Measurements from ENCODE around the gene NELFE. TPM values are rescaled to one million over a fixed set of nuclear protein-coding genes. Genes with fewer than 3 reads are reported as not detected.
"Not testable (repeated sequence)": the region's sequence is repeated elsewhere in the genome, so short reads cannot be mapped to it uniquely, and the experiment has no call there.

Gene NELFE, protein sequence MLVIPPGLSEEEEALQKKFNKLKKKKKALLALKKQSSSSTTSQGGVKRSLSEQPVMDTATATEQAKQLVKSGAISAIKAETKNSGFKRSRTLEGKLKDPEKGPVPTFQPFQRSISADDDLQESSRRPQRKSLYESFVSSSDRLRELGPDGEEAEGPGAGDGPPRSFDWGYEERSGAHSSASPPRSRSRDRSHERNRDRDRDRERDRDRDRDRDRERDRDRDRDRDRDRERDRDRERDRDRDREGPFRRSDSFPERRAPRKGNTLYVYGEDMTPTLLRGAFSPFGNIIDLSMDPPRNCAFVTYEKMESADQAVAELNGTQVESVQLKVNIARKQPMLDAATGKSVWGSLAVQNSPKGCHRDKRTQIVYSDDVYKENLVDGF
- total RNA-seq (2014; rRNA removed; shearing (Covaris generic); ENCODE audit: low replicate concordance) = 293 and 348 TPM in 2 replicates

DNA sequence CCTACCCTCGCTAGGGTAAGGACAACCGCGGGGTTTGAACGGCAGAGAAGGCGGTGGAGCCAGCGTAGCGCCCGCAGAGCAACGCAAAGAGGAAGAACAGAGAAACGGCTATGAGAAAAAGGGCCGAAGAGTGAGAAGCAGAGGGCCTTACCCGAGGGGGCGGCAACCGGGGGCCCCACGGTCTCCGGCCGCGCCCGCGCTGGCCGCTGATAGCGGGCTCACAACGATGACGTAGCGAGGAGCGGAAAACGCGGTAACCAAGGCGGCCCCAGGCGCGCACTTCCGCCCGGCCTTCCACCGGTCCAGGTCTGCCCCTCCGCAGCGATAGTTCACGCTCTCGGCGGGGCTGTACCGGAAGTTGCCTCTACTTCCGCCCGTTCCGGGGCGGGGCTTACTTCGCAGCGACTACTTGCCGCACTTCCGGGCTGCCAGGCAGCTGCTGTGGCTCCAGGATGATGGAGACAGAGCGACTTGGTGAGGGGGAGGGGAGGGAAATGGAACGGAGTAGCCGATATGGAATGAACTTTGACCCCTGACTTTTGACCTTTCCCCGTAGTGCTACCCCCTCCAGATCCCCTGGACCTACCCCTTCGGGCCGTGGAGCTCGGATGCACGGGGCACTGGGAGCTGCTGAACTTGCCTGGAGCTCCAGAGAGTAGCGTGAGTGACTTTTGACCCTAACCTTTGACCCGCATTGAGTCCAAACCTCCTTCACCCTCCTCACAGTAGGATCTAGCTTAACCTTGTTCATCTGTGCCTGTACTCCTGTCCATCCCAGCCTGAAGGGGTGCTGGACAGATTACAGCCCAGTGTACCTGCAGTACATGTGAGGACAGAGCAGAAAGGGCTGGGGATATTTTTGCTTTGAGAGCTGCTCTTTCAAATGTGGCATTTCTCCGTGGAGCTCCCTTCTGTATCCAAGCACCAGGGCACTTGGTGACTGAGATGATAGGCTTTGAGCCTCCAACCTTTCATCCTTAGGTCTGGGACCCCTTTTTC is at the start of gene NELFE, which contains the start of gene SKIC2:
TSS of gene NELFE (minus strand) at position 231 of the 999 bp plus-strand sequence. CDS start 525 bp downstream, outside the sequence.
TSS of gene SKIC2 (plus strand) at position 435 of the 999 bp plus-strand sequence. CDS start at position 453, 18 bp downstream.
- peak; percentile 98 for DNase-seq (ENCODE audit: low read depth)
- in situ Hi-C loops (cut with HindIII; ENCODE audit: low pct_unique_long_range_greater_than_20kb, low sequenced_read_pairs) = no loop called here

DNA sequence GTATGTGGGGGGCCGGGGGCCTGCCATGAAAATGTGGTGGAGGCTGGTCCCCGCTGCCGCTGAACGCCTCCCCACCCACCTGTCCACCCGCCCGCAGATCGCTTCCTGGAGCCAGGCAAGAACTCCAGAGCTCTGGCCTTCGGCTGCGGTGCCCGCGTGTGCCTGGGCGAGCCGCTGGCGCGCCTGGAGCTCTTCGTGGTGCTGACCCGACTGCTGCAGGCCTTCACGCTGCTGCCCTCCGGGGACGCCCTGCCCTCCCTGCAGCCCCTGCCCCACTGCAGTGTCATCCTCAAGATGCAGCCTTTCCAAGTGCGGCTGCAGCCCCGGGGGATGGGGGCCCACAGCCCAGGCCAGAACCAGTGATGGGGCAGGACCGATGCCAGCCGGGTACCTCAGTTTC is 49.3 kb upstream of the NELFE start:
- DNase-seq (ENCODE audit: low read depth); in situ Hi-C loops (cut with HindIII; ENCODE audit: low pct_unique_long_range_greater_than_20kb, low sequenced_read_pairs): not testable (repeated sequence)

DNA sequence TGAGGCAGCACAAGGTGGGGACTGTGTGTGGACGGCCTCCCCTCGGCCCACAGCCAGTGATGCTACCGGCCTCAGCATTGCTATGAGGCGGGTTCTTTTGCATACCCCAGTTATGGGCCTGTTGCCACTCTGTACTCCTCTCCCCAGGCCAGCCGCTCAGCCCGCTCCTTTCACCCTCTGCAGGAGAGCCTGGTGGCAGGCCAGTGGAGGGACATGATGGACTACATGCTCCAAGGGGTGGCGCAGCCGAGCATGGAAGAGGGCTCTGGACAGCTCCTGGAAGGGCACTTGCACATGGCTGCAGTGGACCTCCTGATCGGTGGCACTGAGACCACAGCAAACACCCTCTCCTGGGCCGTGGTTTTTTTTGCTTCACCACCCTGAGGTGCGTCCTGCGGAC is 48.3 kb upstream of the NELFE start:
- in situ Hi-C loops (cut with HindIII; ENCODE audit: low pct_unique_long_range_greater_than_20kb, low sequenced_read_pairs); DNase-seq (ENCODE audit: low read depth): not testable (repeated sequence)

DNA sequence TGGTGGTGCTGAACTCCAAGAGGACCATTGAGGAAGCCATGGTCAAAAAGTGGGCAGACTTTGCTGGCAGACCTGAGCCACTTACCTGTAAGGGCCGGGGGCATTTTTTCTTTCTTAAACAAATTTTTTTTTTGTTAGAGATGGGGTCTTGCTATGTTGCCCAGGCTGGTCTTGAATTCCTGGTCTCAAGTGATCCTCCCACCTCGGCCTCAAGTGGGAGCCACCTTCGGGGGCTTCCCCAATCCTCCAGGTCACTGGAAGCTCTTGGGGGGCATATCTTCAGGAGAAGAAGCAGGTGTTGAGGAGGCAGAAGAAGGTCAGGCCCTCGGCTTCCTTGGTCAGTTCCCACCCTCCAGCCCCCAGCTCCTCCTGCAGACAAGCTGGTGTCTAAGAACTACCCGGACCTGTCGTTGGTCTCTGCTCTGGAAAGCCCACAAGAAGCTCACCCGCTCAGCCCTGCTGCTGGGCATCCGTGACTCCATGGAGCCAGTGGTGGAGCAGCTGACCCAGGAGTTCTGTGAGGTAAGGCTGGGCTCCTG is 47.3 kb upstream of the NELFE start:
- DNase-seq (ENCODE audit: low read depth); in situ Hi-C loops (cut with HindIII; ENCODE audit: low pct_unique_long_range_greater_than_20kb, low sequenced_read_pairs): not testable (repeated sequence)

DNA sequence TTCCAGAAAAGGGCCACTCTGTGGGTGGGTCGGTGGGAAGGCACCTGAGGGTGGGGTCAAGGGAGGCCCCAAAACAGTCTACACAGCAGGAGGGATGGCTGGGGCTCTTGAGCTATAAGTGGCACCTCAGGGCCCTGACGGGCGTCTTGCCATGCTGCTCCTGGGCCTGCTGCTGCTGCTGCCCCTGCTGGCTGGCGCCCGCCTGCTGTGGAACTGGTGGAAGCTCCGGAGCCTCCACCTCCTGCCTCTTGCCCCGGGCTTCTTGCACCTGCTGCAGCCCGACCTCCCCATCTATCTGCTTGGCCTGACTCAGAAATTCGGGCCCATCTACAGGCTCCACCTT is 46.7 kb upstream of the NELFE start:
- in situ Hi-C loops (cut with HindIII; ENCODE audit: low pct_unique_long_range_greater_than_20kb, low sequenced_read_pairs); DNase-seq (ENCODE audit: low read depth): not testable (repeated sequence)

DNA sequence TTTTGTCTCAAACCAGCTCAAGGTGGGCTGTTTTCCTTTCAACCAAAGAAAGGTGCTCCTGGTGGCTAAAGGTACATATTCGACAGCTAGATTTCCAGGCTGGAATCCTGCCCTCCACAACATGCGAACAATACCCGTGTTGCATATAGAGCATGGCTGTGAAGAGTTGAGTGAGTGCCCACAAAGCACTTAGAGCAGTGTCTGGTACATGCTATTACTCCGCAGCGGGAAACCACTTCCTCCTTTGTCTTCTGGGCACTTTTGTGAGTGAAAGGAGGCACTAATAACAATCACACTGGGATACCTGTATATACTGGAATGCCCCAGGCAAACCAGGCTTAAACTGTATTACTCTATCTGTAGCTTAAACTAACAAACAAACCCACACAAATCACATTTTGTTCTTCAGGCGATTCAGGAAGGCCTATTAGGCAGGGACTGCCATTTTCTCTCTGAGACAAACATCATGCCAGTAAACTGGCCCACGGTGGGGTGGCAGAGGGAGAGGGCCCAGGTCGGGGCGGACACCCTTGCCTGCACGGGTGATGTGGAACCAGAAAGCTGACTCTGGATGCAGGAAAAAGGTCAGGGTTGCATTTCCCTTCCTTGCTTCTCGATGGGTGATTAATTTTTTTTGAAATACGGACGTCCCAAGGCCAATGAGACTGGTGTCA is 46.2 kb upstream of the NELFE start:
- DNase-seq (ENCODE audit: low read depth); in situ Hi-C loops (cut with HindIII; ENCODE audit: low pct_unique_long_range_greater_than_20kb, low sequenced_read_pairs): not testable (repeated sequence)

DNA sequence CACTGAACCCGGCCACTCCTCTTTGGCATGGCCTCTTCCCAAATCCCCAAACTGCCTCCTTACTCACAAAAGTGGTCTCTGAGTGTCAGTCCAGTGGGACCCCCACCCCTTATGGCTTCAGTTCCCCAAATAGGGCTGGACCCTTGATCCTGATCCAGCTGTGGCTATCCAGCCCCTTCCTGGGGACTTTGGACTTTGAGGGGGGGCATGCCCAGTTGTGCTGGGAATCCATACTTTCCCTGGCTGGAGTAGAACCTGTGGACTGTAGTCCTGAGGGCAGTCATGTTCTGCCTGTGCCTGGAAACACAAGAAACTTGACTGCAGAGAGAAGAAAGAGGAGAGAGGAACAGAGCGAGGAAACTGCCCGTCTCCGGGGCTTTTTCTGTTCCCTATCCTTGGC is 45.6 kb upstream of the NELFE start:
- DNase-seq (ENCODE audit: low read depth); in situ Hi-C loops (cut with HindIII; ENCODE audit: low pct_unique_long_range_greater_than_20kb, low sequenced_read_pairs): not testable (repeated sequence)

DNA sequence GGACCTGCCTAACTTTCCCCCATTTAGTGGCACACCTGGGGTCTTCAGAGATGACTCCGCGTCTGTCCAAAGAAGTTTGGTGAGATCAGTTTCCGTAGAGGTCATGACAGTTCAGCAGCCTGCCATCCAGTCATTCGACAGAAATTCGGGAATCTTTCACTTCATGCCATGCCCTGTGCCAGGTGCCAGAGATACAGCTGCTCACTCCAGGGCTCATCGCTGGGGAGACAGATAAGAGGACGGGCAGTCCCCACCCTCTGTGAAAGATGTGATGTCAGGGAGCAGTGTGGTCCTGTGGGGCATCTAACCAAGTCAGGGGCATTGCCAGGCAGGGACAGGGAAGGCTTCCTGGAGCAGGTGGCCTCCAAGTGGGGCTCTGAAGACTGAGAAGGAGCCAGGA is 44.5 kb upstream of the NELFE start:
- DNase-seq (ENCODE audit: low read depth); in situ Hi-C loops (cut with HindIII; ENCODE audit: low pct_unique_long_range_greater_than_20kb, low sequenced_read_pairs): not testable (repeated sequence)

DNA sequence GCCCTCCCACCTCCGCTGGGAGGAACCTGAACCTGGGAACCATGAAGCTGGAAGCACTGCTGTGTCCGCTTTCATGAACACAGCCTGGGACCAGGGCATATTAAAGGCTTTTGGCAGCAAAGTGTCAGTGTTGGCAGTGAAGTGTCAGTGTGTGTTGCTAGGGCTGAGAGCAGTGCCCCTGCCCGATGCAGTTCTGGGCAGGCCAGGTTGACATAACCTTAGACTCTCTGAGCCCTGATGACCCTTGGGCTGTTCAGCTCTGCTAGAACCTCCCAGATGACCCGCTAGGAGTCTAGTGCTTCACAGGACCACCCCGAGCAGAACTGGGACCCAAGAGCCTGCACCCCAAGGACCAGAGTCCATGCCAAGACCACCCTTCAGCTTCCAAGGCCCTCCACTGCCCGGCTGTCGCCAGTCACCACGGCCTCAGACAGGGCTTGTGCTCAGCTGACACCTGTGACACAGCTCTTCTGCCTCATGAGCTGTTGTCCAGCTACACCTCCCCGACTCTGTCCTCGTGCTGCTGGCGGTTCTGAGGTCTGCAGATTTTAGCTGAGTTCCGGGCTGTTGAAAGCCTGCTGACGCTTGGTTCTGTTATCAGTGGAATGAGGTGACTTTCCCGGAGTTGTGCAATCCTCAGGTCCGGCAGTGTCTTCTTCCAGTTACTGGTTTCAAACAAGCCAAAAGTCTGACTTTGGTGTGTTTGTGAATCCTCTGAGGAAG is 43.9 kb upstream of the NELFE start:
- in situ Hi-C loops (cut with HindIII; ENCODE audit: low pct_unique_long_range_greater_than_20kb, low sequenced_read_pairs); DNase-seq (ENCODE audit: low read depth): not testable (repeated sequence)

DNA sequence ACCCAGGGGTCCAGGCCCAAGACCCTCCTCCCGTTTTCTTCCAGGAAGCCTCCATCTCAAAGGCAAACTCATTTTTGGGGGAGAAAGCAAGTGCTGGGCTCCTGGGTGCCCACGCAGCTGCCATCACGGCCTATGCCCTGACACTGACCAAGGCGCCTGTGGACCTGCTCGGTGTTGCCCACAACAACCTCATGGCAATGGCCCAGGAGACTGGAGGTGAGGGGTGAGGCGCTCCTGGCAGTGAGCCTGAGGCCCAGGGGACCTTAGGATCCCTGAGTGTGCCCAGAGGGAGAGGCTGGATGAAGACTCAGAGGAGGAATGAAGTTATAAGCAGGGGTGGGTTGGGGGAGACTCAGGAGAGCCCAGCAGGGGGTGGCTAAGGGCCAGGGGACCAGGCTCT is 37.6 kb upstream of the NELFE start:
- DNase-seq (ENCODE audit: low read depth); in situ Hi-C loops (cut with HindIII; ENCODE audit: low pct_unique_long_range_greater_than_20kb, low sequenced_read_pairs): not testable (repeated sequence)

DNA sequence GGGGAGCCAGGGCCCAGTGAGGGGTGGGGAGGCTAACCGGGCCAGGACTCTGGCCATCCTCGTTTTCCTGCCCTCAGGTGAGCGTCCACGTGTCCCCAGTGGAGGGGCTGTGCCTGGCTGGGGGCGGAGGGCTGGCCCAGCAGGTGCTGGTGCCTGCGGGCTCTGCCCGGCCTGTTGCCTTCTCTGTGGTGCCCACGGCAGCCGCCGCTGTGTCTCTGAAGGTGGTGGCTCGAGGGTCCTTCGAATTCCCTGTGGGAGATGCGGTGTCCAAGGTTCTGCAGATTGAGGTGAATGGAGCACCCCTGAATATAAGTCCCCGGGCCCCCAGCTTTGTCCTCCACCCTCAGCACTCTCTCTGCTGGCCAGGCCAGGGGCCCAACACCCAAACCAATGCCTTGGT is 35.6 kb upstream of the NELFE start:
- in situ Hi-C loops (cut with HindIII; ENCODE audit: low pct_unique_long_range_greater_than_20kb, low sequenced_read_pairs); DNase-seq (ENCODE audit: low read depth): not testable (repeated sequence)

DNA sequence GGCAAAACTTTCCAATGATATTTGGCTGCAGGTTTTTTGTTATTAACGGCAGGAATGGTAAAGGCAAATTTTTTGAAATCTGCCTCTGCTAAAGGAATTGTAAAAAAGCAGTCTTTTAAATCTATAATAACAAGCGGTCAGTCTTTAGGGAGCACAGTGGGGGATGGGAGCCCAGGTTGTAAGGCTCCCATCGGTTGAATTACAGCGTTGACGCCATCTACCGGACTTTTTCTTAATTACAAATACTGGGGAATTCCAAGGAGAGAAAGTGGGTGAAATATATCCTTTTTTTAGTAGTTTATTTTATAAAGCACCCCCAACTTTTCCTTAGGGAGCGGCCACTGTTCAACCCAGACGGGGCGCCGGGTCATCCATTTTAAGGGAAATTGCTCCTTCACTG is 30.6 kb upstream of the NELFE start:
- in situ Hi-C loops (cut with HindIII; ENCODE audit: low pct_unique_long_range_greater_than_20kb, low sequenced_read_pairs); DNase-seq (ENCODE audit: low read depth): not testable (repeated sequence)

DNA sequence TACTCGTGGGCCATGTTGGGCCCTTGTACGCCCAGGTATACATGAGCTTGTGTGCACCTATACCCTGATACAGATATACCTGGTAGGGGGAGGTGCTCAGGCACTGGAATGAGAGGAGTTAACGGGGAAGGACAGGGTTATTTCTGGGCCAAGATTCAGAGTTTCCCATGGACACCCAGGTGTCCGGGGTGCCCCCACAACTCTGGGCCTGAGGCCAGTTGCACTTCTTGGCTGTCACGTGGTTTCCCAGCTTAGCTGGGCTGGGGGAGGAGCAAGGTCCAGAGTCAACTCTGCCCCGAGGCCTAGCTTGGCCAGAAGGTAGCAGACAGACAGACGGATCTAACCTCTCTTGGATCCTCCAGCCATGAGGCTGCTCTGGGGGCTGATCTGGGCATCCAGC is 23.0 kb upstream of the NELFE start, which contains the start of gene C4A:
TSS of gene C4A (plus strand) at position 314 of the 400 bp plus-strand sequence. CDS start at position 365, 51 bp downstream.
- in situ Hi-C loops (cut with HindIII; ENCODE audit: low pct_unique_long_range_greater_than_20kb, low sequenced_read_pairs); DNase-seq (ENCODE audit: low read depth): not testable (repeated sequence)

DNA sequence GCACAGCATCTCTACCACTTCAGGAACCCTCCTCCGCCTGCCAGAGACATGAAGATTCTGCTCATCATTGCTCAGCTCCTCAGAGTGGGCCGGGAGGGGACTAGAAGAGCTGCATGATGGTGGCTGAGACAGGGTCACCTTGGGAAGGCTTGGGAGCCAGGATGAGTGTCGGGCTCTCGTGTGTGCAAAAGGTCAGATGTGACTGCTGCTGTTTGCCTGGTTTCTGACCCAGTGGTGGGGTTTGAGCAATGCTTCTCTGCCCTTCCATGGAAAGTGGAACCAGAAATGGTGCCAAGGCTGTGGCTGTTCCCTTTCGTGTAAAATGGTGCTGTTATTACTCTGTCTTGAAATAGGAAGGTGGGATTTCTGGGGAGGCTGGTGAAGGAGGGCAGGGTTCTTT is 22.2 kb upstream of the NELFE start:
- DNase-seq (ENCODE audit: low read depth); in situ Hi-C loops (cut with HindIII; ENCODE audit: low pct_unique_long_range_greater_than_20kb, low sequenced_read_pairs): not testable (repeated sequence)

DNA sequence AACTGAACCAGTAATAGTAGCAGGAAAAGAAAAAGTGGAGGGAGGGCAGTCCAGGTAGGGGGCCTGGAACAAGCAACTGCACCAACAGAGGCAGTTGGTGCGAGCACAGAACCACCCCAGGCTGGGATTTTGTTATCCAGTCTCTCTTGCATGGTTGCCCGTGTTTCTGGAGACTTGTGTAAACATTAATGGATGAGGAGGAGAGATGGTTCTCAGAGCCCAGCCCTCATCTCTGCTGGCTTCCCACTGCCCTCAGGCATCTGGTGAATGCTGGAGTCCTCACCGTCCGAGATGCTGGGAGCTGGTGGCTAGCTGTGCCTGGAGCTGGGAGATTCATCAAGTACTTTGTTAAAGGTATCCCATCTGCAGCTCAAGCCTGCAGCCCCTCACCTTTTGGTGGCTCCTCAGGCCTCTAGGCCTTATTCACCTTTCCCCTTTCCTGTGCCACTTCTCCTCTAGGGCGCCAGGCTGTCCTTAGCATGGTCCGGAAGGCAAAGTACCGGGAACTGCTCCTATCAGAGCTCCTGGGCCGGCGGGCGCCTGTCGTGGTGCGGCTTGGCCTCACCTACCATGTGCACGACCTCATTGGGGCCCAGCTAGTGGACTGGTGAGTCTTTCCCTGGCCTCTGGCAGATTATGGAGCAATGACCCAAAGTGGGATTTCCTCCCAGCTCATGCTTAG is 21.6 kb upstream of the NELFE start:
- in situ Hi-C loops (cut with HindIII; ENCODE audit: low pct_unique_long_range_greater_than_20kb, low sequenced_read_pairs); DNase-seq (ENCODE audit: low read depth): not testable (repeated sequence)

DNA sequence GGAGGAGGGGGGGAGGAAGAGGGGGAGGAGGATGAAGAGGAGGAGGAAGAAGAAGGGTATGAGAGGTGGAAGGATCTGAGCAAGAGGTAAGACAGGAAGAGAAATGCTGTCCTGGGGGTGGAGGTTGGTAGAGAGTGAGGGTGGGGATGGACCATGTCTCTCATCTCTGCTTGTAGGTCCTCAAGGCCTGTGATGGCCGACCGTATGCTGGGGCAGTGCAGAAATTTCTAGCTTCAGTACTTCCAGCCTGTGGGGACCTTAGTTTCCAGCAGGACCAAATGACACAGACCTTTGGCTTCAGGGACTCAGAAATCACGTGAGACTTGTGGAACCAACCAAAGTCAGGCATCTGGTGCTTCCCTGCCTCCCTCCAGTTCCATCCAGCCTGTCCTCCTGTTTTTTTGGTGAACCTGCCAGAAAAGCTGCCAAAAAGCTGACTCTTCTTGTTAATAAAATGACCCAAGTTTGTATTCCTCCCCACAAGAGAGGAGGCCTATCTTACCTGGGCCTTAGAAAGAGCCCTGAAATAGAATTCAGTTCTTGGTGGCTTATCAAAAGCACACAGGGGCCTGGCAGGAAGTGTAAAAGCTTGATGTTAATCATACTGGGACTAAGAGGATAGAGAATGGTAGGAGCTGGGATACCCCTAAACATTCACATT is 20.6 kb upstream of the NELFE start:
- in situ Hi-C loops (cut with HindIII; ENCODE audit: low pct_unique_long_range_greater_than_20kb, low sequenced_read_pairs) = no loop called here
- no peak for DNase-seq (ENCODE audit: low read depth)
